HepG2 (cell line): ENCODE results near the gene ZNF334. TPM values are rescaled to one million over a fixed set of nuclear protein-coding genes. Genes with fewer than 3 reads are reported as not detected.

Experiments
- ATAC-seq: fragments of 200-7000 bp; cut with Tn5 transposase; 3 replicates; pipeline ENCODE4 v1.9.1; 2020; ENCODE audit warnings: mild to moderate bottlenecking, moderate library complexity
- BruUV-seq: library from RNA; stranded (reverse); fragments of 400-500 nt; replicated peaks from 2 replicates; lab custom pipeline; 2021; lab: Mats Ljungman, UMichigan
- CTCF ChIA-PET: fragments of 300-600 bp; formaldehyde crosslinking; extraction: SDS; loops from one replicate; lab custom pipeline; 2021; ENCODE audit warnings: low total read pairs, inconsistent platforms, low intra/inter-chr PET ratio; lab: Yijun Ruan, JAX
- POLR2A ChIA-PET: fragments of 350-600 bp; sonication (Branson Sonifier 250); formaldehyde crosslinking; loops from one replicate; lab custom pipeline; 2020; ENCODE audit warnings: antibody characterized with exemption, inconsistent platforms; lab: Yijun Ruan, JAX
- DNase-seq: peaks from one replicate; pipeline ENCODE4 v3.0.0-alpha.2; 2015; ENCODE audit warnings: low spot score
- FAIRE-seq: peaks from 3 replicates; lab custom pipeline; 2011; peaks lifted over from hg19 to GRCh38; lab: Jason Lieb, UNC
- H2AFZ ChIP-seq: one replicate; pipeline ENCODE4 v1.6.1; 2011; ENCODE audit warnings: low read length, inconsistent platforms
- H3K27ac ChIP-seq: fragments of 300-600 bp; 3 replicates; pipeline ENCODE4 v1.8.0; 2011; ENCODE audit warnings: mixed run types, mild to moderate bottlenecking, mixed read lengths, low read length, inconsistent platforms; ENCODE audit not compliant: insufficient read depth; ENCODE audit errors: extremely low read length
- H3K27me3 ChIP-seq, 2 experiments: fragments of 200-600 bp in 1 of 2; 2 replicates in 1 of 2; 3 replicates in 1 of 2; pipeline versions ENCODE4 v1.6.0 to v1.8.0; 2011; ENCODE audit warnings: low read length in 2 of 2, mild to moderate bottlenecking in 2 of 2, moderate library complexity in 2 of 2, inconsistent platforms in 1 of 2; ENCODE audit not compliant: insufficient read depth in 2 of 2, control insufficient read depth in 1 of 2
- H3K36me3 ChIP-seq, 2 experiments: fragments of 200-600 bp in 1 of 2; replicated peaks in 1 of 2; 2 replicates in 1 of 2; 3 replicates in 1 of 2; pipeline versions ENCODE4 v1.5.1 to v1.8.0; 2011; ENCODE audit warnings: low read length in 2 of 2, inconsistent platforms in 1 of 2; ENCODE audit not compliant: insufficient read depth in 2 of 2, control insufficient read depth in 1 of 2
- H3K4me1 ChIP-seq: 2 replicates; pipeline ENCODE4 v1.5.1; 2012; ENCODE audit warnings: low read length, inconsistent platforms; ENCODE audit not compliant: insufficient read depth
- H3K4me2 ChIP-seq: 2 replicates; pipeline ENCODE4 v1.6.0; 2011; ENCODE audit warnings: low read depth, low read length, inconsistent platforms
- H3K4me3 ChIP-seq, 3 experiments: fragments of 200-600 bp in 1 of 3; sonication (generic), shearing (Covaris generic) in 1 of 3; replicated peaks in 1 of 3; 2 replicates each; pipeline ENCODE4 v1.5.1; 2011 to 2016; ENCODE audit warnings: low read length in 3 of 3, inconsistent platforms in 2 of 3, low read depth in 2 of 3, mild to moderate bottlenecking in 2 of 3, control low read depth in 1 of 3, mixed read lengths in 1 of 3; ENCODE audit not compliant: insufficient read depth in 1 of 3
- H3K79me2 ChIP-seq: one replicate; pipeline ENCODE4 v1.6.1; 2011; ENCODE audit warnings: low read length, inconsistent platforms; ENCODE audit not compliant: insufficient read depth
- H3K9ac ChIP-seq: 2 replicates; pipeline ENCODE4 v1.6.0; 2011; ENCODE audit warnings: mild to moderate bottlenecking, low read depth, low read length, inconsistent platforms; ENCODE audit not compliant: insufficient read depth
- H3K9me3 ChIP-seq: 2 replicates; pipeline ENCODE4 v1.5.1; 2012; ENCODE audit warnings: mild to moderate bottlenecking, low read length
- H4K20me1 ChIP-seq: 2 replicates; pipeline ENCODE4 v1.6.0; 2011; ENCODE audit warnings: inconsistent platforms, mild to moderate bottlenecking, low read length, moderate library complexity; ENCODE audit not compliant: insufficient read depth
- MAX ChIP-seq: IDR thresholded peaks from 2 replicates; pipeline ENCODE4 v1.6.1; 2012; ENCODE audit warnings: inconsistent platforms
- NR2C2 ChIP-seq: sonication (generic); formaldehyde crosslinking; IDR thresholded peaks from 2 replicates; pipeline ENCODE4 v1.4.0; 2020; ENCODE audit warnings: missing genetic modification reagents, mild to moderate bottlenecking, moderate library complexity, borderline replicate concordance
- SNAPC4 ChIP-seq: sonication (generic); formaldehyde crosslinking; IDR thresholded peaks from 2 replicates; pipeline ENCODE4 v1.4.0; 2020; ENCODE audit warnings: mild to moderate bottlenecking, missing genetic modification reagents
- TAF1 ChIP-seq: sonication (generic); formaldehyde crosslinking; IDR thresholded peaks from 2 replicates; pipeline ENCODE4 v1.4.0; 2020; ENCODE audit warnings: missing genetic modification reagents
- ZEB1 ChIP-seq: IDR thresholded peaks from 2 replicates; pipeline ENCODE4 v1.6.1; 2012; ENCODE audit warnings: mild to moderate bottlenecking, low read depth, inconsistent platforms; ENCODE audit not compliant: insufficient replicate concordance
- ZMYM3 ChIP-seq: sonication (generic); formaldehyde crosslinking; IDR thresholded peaks from 2 replicates; pipeline ENCODE4 v1.5.1; 2020; ENCODE audit warnings: mild to moderate bottlenecking, missing genetic modification reagents
- ZNF326 ChIP-seq: sonication (generic); formaldehyde crosslinking; IDR thresholded peaks from 2 replicates; pipeline ENCODE4 v1.4.0; 2020; ENCODE audit warnings: missing genetic modification reagents, borderline replicate concordance
- ZNF382 ChIP-seq: sonication (generic); formaldehyde crosslinking; IDR thresholded peaks from 2 replicates; pipeline ENCODE4 v1.5.0; 2020; ENCODE audit warnings: missing genetic modification reagents, mild to moderate bottlenecking, borderline replicate concordance
- ZSCAN30 ChIP-seq: sonication (generic); formaldehyde crosslinking; IDR thresholded peaks from 2 replicates; pipeline ENCODE4 v1.5.0; 2020; ENCODE audit warnings: mild to moderate bottlenecking, missing genetic modification reagents
- WGBS: methylation state at CpG from one replicate; pipeline ENCODE4 v1.1.6; 2017; ENCODE audit warnings: low lambda C conversion rate; 5-methylcytosine and 5-hydroxymethylcytosine counted together
- in situ Hi-C: cut with HindIII; loops from 2 replicates; pipeline ENCODE4 v1.10.0; 2017; ENCODE audit warnings: low pct_unique_long_range_greater_than_20kb; ENCODE audit not compliant: extremely low pct_ligation_motif_present
- intact Hi-C: fragments of 100-400 bp; cut with micrococcal nuclease; formaldehyde crosslinking; loops from one replicate; pipeline ENCODE4 v1.10.0; 2022; ENCODE audit not compliant: unreplicated experiment
- polyA plus RNA-seq, 8 experiments: library from polyadenylated mRNA; depleted of rRNA in 3 of 8; stranded (reverse) in 7 of 8; unstranded in 1 of 8; fragments of >200 nt; fragmentation: Illumina TruSeq in 4 of 8; extraction: Trizol in 4 of 8; gene quantifications; 2 replicates each; pipeline versions ENCODE4 v1.2.1 to v1.2.3, GENCODE V29; 2011 to 2016; ENCODE audit warnings: low read depth in 4 of 8, missing spikeins in 1 of 8, mixed read lengths in 1 of 8; ENCODE audit not compliant: insufficient read depth in 1 of 8
- total RNA-seq, 5 experiments: library from RNA; depleted of rRNA; stranded (reverse); fragments of >200 nt; fragmentation: Illumina TruSeq; extraction: Trizol; gene quantifications; 2 replicates each; pipeline ENCODE4 v1.2.3, GENCODE V29; 2016; ENCODE audit warnings: low read depth in 1 of 5
- TF ChIP-seq, protein P1 (sequence below): sonication (generic); formaldehyde crosslinking; IDR thresholded peaks from 2 replicates; pipeline ENCODE4 v1.4.0; 2020; ENCODE audit warnings: missing genetic modification reagents, borderline replicate concordance
- TF ChIP-seq, protein P2 (sequence below): IDR thresholded peaks from 2 replicates; pipeline ENCODE4 v1.6.1; 2016; ENCODE audit warnings: low read depth, borderline replicate concordance

Gene ZNF334
- total and polyA plus RNA-seq, 2 of the 13 experiments (the other 11 are each of a cell fraction or from before 2014, with no cell fraction given): 4.8 to 7.8 TPM

- TF ChIP-seq, protein P1, sequence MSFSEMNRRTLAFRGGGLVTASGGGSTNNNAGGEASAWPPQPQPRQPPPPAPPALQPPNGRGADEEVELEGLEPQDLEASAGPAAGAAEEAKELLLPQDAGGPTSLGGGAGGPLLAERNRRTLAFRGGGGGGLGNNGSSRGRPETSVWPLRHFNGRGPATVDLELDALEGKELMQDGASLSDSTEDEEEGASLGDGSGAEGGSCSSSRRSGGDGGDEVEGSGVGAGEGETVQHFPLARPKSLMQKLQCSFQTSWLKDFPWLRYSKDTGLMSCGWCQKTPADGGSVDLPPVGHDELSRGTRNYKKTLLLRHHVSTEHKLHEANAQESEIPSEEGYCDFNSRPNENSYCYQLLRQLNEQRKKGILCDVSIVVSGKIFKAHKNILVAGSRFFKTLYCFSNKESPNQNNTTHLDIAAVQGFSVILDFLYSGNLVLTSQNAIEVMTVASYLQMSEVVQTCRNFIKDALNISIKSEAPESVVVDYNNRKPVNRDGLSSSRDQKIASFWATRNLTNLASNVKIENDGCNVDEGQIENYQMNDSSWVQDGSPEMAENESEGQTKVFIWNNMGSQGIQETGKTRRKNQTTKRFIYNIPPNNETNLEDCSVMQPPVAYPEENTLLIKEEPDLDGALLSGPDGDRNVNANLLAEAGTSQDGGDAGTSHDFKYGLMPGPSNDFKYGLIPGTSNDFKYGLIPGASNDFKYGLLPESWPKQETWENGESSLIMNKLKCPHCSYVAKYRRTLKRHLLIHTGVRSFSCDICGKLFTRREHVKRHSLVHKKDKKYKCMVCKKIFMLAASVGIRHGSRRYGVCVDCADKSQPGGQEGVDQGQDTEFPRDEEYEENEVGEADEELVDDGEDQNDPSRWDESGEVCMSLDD: no peak
- no peak for TF ChIP-seq ZNF326 (CRISPR knock-in tag)
- no peak for TF ChIP-seq MAX
- no peak for TF ChIP-seq ZMYM3 (CRISPR knock-in tag)
- TF ChIP-seq NR2C2 (CRISPR knock-in tag): no peak
- TF ChIP-seq ZNF382 (CRISPR knock-in tag): no peak
Measured at GRCh38 chr20:46487628-46488027, 25.7 kb downstream of the ZNF334 start (continued).

- no peaks in the 10 kb centered on the region; a peak in 1 of 5 replicates for H3K27me3 ChIP-seq
Measured at GRCh38 chr20:46485431-46485830, 27.9 kb downstream of the ZNF334 start.

More at GRCh38 chr20:46485431-46485830, 27.9 kb downstream of the ZNF334 start:
- no peak overlapping the region for H3K4me2 ChIP-seq
- DNase-seq: no peak
- in situ Hi-C loops: no loop called here
- no peaks in the 10 kb centered on the region for H3K9me3 ChIP-seq
- no peaks in the 10 kb centered on the region for H4K20me1 ChIP-seq
- no peak overlapping the region for H2AFZ ChIP-seq
- ATAC-seq: no peak
- H3K9ac ChIP-seq: no peak overlapping the region
- no peak for TF ChIP-seq ZEB1
- TF ChIP-seq, protein P2, sequence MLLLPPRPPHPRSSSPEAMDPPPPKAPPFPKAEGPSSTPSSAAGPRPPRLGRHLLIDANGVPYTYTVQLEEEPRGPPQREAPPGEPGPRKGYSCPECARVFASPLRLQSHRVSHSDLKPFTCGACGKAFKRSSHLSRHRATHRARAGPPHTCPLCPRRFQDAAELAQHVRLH (CRISPR knock-in tag): no peak
- no peak for TF ChIP-seq ZSCAN30 (CRISPR knock-in tag)
- TF ChIP-seq SNAPC4 (CRISPR knock-in tag): no peak
- TF ChIP-seq TAF1: no peak
- TF ChIP-seq, all 625 proteins: peak for 0
- Histone ChIP-seq H3K27ac (no peak overlapping the region), H3K4me3 (no peak overlapping the region), H3K36me3 (no peaks in the 10 kb centered on the region), H3K79me2 (no peaks in the 10 kb centered on the region), H3K4me1 (peaks cover under 1% of the 10 kb centered on the region)
- POLR2A ChIA-PET: no interaction called here
- CTCF ChIA-PET: interaction anchor here (1.2 kb wide), 1 partner anchor 353 kb away, joined by 3 read pairs; no protein-coding TSS in a partner anchor
- no TSS peak for BruUV-seq
- no peak for FAIRE-seq
- intact Hi-C loops: no loop called here
- 18% methylated on average over 4 of the region's 4 CpGs for WGBS
